GM12873 (cell line): ENCODE results near the gene NAB2.

Source experiments
- TF ChIP-seq, protein P1 (sequence below): IDR thresholded peaks from 2 replicates; pipeline ENCODE4 v1.5.1; 2012; ENCODE audit warnings: low read depth, mild to moderate bottlenecking, moderate library complexity, low read length, control low read depth; ENCODE audit not compliant: insufficient read depth; ENCODE audit errors: missing control alignments

Gene NAB2

DNA sequence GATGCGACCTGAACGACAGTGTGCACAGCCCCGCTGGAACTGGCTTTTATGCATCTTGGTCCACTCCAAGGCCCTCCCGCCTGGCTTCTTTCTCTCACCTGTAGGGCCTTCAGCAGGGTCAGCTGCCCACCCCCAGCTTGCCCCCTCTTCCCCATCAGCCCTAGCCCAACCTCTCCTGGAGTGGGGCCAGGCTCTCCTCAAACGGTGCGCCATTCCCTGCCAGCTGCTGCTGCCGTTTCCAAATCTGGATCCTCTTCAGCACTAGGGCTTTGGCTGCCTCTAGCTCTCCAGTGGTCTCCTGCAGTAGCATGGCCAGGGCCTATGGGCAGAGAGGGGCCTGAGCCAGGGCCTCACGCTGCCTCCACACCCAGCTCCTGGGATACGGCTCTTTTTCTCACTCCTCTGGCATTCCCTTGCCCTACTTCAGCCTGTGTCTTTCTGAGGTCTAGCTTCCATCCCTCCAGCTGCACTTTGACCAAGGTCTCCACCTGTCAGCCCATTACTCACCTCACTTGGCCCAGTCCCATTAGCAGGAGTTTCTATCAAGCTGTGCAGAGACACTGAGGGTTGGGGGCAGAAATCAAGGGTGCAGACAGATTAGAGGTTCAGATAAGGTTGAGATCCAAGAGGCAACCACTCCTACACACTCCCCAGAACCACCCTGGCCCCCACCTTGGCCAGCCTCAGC is 17.3 kb downstream of the NAB2 start:
- TF ChIP-seq, protein P1, sequence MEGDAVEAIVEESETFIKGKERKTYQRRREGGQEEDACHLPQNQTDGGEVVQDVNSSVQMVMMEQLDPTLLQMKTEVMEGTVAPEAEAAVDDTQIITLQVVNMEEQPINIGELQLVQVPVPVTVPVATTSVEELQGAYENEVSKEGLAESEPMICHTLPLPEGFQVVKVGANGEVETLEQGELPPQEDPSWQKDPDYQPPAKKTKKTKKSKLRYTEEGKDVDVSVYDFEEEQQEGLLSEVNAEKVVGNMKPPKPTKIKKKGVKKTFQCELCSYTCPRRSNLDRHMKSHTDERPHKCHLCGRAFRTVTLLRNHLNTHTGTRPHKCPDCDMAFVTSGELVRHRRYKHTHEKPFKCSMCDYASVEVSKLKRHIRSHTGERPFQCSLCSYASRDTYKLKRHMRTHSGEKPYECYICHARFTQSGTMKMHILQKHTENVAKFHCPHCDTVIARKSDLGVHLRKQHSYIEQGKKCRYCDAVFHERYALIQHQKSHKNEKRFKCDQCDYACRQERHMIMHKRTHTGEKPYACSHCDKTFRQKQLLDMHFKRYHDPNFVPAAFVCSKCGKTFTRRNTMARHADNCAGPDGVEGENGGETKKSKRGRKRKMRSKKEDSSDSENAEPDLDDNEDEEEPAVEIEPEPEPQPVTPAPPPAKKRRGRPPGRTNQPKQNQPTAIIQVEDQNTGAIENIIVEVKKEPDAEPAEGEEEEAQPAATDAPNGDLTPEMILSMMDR = no peak

DNA sequence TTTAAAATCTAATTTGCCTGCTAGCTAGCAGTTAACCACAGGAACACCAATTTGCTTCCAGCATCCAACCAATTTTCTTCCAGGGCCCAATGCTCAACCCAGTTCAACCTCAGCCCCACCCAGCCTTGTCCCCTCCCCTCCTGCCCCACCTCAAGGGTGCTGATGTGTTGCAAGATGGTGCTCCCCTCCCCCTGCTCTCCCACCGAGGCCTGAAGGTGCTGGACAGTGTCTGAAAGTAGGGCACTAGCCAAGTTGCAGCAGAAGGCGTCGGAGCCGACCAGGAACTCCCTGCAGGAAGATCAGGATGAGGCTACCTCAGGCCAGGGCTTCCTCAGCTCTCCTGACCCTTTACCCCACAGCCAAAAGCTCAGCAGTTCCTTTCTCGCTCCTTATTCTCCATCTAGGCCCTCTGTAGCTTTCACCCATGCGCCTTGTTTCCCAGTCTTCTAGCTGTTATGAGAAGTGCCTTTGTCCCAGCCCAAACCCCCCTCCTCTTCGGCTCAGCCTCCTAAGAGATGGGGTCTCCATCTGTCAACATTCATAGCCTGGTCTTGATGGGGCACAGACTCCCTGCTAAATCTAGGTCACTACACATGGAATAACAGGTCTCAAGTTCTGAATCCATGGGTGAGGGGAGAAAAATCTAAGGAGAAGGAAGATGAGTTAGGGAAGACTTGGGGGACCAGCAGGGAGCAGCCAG is 18.7 kb downstream of the NAB2 start:
- TF ChIP-seq, protein P1 = no peak

- TF ChIP-seq, protein P1 = no peak
These were observed 20.5 kb downstream of the NAB2 start for GRCh38 chr12:57109207-57110103.

- TF ChIP-seq, protein P1 = no peak
These were observed 21.5 kb downstream of the NAB2 start for GRCh38 chr12:57110104-57111030.

DNA sequence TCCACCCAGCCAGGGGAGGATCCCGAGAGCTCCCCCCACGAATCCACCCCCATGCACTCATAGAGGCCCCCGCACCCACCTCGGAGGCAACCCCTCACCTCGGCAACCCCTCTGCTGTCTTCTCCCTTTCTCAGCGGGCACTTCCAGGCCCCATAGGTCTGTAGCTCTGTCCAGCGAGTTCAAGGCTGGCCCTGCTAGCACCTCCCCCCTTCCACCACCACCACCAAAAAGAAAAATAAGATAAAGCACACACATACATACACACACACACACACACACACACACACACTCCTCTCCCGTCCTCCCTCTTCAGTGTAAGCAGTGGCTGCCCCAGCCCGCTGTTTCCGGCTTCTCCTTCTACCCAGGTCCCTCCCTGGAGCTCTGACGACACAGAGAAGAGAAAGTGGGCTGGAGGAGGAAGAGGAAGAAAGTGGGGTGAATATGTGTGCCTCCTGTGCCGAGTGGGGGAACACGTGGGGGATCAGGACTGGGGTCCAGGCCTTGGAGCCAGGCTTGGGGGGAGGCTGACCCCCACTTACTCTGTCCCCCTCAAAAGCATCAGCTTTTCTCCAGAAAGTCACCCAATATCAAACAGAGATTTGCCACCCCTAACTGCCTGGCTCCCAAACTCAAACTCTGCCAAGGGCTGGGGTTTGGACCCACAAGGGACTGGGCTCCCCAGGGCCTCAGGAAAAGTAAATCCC is 22.3 kb downstream of the NAB2 start, which contains the start of gene STAT6:
Gene STAT6, minus strand, starts transcription at position 332 of the 704 bp plus-strand sequence. CDS start 3,084 bp downstream, outside the sequence.
- TF ChIP-seq, protein P1 = no peak

GRCh38 chr12:57112492-57113294 is 23.8 kb downstream of the NAB2 start:
- TF ChIP-seq, protein P1 = peak; percentile 83
